Transverse colon (tissue), 4 donors: ENCODE results near the gene NPAS3.

Experiments
- POLR2A ChIP-seq: fragments of 450-650 bp; IDR thresholded peaks from one replicate; pipeline ENCODE4 v1.6.1; 2016; ENCODE audit warnings: antibody characterized with exemption, mild to moderate bottlenecking, moderate library complexity
- POLR2AphosphoS5 ChIP-seq, 3 donors: sonication (generic); formaldehyde crosslinking; IDR thresholded peaks; one replicate each; pipeline ENCODE4 v1.6.1; 2016; ENCODE audit warnings: antibody characterized with exemption in 3 of 3
- TF ChIP-seq, protein P1 (sequence below), 5 experiments: fragments of 200-600 bp in 3 of 5; fragments of 450-650 bp in 2 of 5; sonication (generic) in 3 of 5; IDR thresholded peaks; 1 replicate in 2 of 5; 2 replicates in 3 of 5; pipeline ENCODE4 v1.5.1; 2016 to 2017; ENCODE audit warnings: antibody characterized with exemption in 5 of 5, inconsistent platforms in 3 of 5, mild to moderate bottlenecking in 2 of 5, moderate library complexity in 1 of 5

DNA sequence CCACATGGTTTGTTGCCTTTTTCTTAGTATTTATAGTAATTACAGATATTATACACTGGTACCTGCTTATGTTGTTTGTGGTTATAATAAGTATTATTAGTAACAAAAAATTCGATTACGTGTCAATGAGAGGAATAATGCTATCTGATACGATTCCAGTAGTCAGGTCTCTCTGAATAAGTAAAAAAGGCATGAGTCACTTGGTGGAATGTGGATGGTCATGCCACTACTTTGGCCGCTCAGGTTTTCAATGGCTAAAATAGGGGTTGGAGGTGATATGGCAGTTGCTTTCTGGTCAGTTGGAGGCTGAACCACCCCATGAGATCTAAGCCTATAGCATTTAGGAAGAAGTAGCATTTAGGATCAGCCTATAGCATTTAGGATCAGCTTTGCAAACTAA lies 255.9 kb downstream of the NPAS3 start:
- TF ChIP-seq, protein P1, sequence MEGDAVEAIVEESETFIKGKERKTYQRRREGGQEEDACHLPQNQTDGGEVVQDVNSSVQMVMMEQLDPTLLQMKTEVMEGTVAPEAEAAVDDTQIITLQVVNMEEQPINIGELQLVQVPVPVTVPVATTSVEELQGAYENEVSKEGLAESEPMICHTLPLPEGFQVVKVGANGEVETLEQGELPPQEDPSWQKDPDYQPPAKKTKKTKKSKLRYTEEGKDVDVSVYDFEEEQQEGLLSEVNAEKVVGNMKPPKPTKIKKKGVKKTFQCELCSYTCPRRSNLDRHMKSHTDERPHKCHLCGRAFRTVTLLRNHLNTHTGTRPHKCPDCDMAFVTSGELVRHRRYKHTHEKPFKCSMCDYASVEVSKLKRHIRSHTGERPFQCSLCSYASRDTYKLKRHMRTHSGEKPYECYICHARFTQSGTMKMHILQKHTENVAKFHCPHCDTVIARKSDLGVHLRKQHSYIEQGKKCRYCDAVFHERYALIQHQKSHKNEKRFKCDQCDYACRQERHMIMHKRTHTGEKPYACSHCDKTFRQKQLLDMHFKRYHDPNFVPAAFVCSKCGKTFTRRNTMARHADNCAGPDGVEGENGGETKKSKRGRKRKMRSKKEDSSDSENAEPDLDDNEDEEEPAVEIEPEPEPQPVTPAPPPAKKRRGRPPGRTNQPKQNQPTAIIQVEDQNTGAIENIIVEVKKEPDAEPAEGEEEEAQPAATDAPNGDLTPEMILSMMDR (IDR thresholded peaks at IDR 0.05) = no peak
- no peak for TF ChIP-seq POLR2AphosphoS5 (IDR thresholded peaks at IDR 0.05)
- TF ChIP-seq POLR2A = no peak
